IPS-11a (cell line): ENCODE measurements around the gene TGFBRAP1.

Source experiments
- H3K4me3 ChIP-seq: one replicate; pipeline ENCODE4 v1.5.1; 2013; ENCODE audit warnings: low read depth, low read length, control low read depth

Gene TGFBRAP1

DNA sequence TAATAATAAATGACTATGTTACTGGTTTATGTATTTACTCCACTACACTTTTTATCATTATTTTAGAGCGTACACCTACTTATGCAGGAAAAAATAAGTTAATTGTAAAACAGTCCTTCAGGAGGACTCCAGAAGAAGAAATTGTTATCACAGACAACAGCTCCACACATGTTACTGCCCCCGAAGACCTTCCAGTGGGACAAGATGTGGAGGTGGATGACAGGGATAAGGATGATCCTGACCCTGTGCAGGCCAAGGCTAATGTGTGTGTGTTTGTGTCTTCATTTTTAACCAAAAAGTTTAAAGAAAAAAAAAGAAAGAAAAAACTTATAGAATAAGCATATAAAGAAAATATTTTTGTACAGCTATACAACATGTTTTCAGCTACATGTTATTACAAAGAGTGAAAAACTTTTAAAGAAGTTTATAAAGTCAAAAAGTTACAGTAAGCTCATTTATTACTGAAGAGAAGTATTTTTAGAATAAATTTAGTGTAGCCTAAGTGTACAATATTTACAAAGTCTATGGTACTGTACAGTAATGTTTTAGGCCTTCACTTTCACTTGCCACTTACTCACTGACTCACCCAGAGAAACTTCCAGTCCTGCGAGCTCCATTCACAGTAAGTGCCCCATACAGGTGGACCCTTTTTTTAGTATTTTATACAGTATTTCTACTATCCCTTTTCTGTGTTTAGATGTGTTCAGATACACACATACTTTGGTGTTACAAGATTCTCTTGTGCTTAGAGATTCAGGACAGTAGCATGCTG lies 7.5 kb downstream of the TGFBRAP1 start:
- H3K4me3 ChIP-seq = no peak overlapping the region

GRCh38 chr2:105320651-105321215 lies 8.8 kb downstream of the TGFBRAP1 start:
- no peak overlapping the region for H3K4me3 ChIP-seq

GRCh38 chr2:105317937-105318336 lies 11.6 kb downstream of the TGFBRAP1 start:
- no peak overlapping the region for H3K4me3 ChIP-seq

DNA sequence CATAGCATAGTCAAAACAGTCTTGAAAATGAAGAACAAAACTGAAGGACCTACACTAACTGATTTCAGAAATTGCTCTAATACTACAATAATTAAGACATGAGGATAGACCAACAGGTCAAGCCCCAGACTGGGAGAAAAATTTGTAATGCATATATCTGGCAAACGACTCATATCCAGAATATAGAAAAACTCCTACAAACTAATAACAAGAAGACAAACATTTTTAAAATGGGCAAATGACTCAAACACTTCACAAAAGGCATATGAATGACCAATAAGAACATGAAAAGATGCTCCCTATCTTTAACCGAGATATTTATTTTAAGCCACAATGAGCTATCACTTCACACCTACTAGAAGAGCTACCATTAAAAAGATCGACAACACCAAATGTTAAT lies 14.2 kb downstream of the TGFBRAP1 start:
- H3K4me3 ChIP-seq = no peak overlapping the region

GRCh38 chr2:105313877-105314276 lies 15.7 kb downstream of the TGFBRAP1 start:
- no peak overlapping the region for H3K4me3 ChIP-seq

DNA sequence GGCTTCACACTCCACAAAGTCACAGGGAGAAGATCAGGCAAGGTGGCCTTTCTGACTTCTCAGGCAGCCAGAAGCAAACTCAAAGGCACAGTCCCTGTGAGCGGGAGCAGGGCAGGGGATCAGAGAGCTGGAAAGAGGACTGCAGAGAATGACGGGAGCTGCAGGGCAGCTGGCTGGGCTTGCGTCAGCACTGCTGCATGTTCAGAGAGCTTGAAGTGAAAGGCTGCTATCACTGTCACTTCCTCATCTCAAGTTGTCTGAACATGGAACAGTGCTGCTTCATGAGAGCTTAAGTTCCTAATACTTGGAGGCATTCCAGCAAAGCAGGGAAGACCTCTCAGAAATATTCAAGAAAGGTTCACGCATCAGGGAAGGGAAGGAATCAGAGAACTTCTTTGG lies 20.4 kb downstream of the TGFBRAP1 start:
- no peak overlapping the region for H3K4me3 ChIP-seq

DNA sequence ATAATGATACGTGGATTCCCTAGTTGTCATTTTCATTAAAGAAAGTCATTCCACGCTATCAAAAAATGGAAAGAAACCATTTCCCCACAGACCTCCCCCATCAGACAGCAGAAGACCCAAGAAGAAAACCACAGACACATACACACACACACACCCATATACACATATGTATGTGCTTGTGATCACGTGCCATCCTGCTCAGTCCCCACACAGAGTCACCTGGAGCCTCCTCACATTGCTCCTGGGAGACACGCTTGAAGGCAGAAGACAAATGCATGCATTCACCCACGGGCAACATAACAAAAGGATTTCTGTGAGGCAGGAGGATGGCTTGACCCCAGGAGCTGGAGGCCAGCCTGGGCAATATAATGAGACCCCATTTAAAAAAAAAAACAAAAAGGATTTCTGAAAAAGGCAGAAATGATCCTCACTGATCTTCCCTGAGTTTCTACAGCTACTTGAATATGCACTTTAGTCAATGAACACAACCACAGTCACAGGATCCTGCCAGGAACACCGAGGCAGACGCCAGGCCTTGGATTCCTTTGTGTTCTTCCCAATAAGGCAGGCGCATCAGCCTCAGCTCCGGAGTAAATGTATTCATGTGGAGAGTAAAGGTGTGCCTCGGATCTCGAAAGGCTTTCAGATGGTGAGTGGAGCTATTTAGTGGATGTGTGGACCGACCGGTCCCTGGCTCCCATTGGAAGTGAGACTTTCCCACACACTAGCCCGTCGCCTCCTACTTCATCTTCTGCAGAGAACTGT lies 21.0 kb downstream of the TGFBRAP1 start:
- H3K4me3 ChIP-seq = no peak overlapping the region

GRCh38 chr2:105307962-105308361 lies 21.6 kb downstream of the TGFBRAP1 start:
- no peak overlapping the region for H3K4me3 ChIP-seq

DNA sequence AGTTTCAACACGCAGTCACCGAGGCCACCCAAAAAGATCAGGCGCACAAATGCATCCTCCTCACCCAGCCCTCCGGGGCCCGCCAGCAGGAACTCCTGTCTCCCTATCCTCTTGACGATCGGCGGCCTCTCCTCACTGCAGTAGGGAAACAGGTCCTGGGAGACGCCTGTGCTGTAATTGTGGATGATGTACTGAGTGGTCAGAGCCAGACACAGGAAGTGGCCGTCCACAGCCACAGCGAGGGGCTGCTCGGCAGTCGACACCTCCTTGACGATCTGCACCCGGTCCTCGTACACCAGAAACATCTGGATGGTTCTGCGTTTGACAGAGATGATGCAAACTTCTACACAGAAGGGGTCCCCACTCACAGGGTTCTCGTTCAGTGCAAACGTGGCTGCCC lies 22.0 kb downstream of the TGFBRAP1 start:
- no peak overlapping the region for H3K4me3 ChIP-seq

GRCh38 chr2:105307146-105307545 lies 22.4 kb downstream of the TGFBRAP1 start:
- H3K4me3 ChIP-seq = no peak overlapping the region

- no peak overlapping the region for H3K4me3 ChIP-seq
These were observed 27.9 kb downstream of the TGFBRAP1 start for GRCh38 chr2:105301646-105302045.

DNA sequence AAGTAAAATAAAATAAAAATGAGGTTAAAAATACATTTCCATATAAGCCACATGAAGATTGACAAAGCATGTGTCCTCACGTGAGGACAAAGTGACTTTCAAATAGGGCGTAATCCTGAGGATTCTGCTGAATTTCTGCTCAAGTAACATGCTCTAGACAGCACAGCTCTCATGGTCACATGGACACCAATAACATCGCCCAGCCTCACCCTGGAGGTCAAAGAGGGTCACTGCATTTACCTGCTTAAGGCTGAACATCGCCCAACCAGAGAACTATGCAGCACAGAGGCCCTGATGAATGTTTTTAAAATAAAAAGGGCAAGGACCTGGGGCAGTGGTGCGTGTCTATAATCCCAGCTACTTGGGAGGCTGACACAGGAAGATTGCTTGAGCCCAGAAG lies 30.2 kb downstream of the TGFBRAP1 start:
- H3K4me3 ChIP-seq = no peak overlapping the region

DNA sequence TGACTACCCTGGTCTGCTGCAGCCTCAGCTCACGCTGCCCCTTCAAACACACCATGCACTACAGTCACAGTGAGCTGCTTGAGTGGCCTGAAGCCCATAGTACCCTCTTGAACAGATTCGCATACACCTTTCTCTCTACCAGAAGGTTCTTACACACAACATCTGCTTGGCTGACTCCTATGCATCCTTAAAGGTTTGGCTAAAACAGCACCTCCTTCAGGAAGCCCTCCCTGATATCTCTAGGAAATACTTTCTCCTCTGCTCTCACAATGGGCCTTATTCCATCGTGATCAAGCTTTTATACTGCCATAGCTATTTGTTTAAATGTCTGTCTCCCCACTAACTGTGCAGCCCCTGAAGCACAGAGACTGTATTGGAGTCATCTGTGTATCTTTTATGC lies 31.5 kb downstream of the TGFBRAP1 start:
- H3K4me3 ChIP-seq = no peak overlapping the region

- no peak overlapping the region for H3K4me3 ChIP-seq
These were observed 32.3 kb downstream of the TGFBRAP1 start for GRCh38 chr2:105297216-105297615.

GRCh38 chr2:105296017-105296611 lies 33.4 kb downstream of the TGFBRAP1 start:
- no peak overlapping the region for H3K4me3 ChIP-seq

GRCh38 chr2:105294844-105295481 lies 34.6 kb downstream of the TGFBRAP1 start:
- H3K4me3 ChIP-seq = no peak overlapping the region

DNA sequence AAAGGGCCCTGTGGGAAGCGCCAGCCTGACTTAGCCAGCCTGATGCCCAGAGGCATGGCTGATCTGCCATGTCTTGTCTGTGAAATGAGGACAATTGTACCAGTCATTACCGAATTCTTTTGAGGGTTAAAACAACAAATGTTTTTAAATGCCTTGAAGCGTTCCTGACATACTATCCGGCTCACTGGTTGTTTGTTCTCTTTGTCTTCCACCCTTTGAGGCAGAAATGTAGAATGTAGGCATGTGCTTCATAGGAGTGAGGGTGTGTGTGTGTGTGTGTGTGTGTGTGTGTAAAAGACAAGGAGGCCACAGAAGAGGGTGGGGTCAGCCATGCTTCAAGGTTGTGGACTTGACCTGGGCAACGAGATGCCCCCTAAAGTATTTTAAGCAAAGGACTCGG lies 35.5 kb downstream of the TGFBRAP1 start:
- no peak overlapping the region for H3K4me3 ChIP-seq

- H3K4me3 ChIP-seq = no peak overlapping the region
These were observed 37.6 kb downstream of the TGFBRAP1 start for GRCh38 chr2:105291981-105292380.

DNA sequence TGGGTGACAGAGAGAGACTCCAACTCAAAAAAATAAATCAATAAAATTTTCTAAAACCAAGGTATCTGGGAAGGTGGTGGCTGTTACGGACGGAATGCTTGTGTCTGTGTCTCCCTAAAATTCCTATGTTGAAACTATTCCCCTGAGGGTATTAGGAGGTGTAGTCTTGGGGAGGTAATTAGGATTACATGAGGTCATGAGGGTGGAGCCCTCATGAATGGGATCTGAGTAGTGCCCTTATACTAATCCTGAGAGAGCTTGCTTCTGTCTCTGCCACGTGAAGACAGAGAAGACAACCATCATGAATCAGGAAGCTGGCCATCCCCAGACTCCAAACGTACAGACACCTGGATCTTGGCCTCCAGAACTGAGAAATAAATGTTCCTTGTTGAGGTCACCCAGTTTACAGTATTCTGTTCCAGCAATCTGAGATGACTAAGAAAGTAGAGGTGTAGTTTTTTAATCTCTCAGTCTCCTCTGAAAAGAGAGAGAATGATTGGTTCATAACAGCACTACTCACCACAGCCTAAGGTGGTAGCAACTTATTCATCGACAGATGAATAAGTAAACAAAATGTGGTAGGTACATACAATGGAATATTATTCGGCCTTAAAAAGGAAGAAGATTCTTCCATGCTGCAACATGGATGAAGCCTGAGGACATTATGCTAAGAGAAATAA lies 38.4 kb downstream of the TGFBRAP1 start:
- H3K4me3 ChIP-seq = no peak overlapping the region

GRCh38 chr2:105288133-105288532 lies 41.4 kb downstream of the TGFBRAP1 start:
- H3K4me3 ChIP-seq = no peak overlapping the region

DNA sequence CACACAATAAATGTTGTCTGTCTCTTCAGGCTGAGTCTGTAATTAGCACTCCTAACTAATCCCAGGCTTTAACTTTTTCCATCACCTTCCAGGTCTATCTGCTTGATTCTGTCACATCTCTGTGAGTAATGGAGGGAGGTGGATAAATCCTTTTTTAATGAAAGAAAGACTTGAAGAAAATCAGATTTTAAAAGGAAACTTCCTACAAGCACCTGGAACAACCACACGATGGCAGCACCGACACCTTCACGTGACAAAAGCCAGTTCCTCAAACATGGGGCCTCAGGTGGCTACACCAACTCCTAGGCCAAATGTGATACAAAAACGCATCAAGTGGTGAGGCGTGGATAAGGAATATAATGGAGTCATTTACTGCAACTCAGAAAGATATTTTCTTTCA lies 41.8 kb downstream of the TGFBRAP1 start:
- H3K4me3 ChIP-seq = no peak overlapping the region
